ENCODE measurements around the gene PRELID3B. TPM values are rescaled to one million over a fixed set of nuclear protein-coding genes. Genes with fewer than 3 reads are reported as not detected.
"Not testable (repeated sequence)": the region's sequence is repeated elsewhere in the genome, so short reads cannot be mapped to it uniquely, and the experiment has no call there.

Gene PRELID3B
- total RNA-seq, 2 donors from 2014 or later = 77.1 to 107 TPM

GRCh38 chr20:59013959-59014608 lies 28.5 kb downstream of the PRELID3B start:
- Mint-ChIP-seq H3K4me1 (peaks cover 37% of the 10 kb centered on the region), H3K9me3 (no peaks in the 10 kb centered on the region), H3K27ac (peak overlapping the region; percentile 8), H3K27me3 (no peaks in the 10 kb centered on the region), H3K4me3 (peak overlapping the region; percentile 30), H3K36me3 (ENCODE audit: low read depth) (no peaks in the 10 kb centered on the region)
- ATAC-seq (replicated peaks) = peak; percentile 69

GRCh38 chr20:59013031-59013951 lies 29.3 kb downstream of the PRELID3B start:
- no peak for ATAC-seq (replicated peaks)
- peaks cover 37% of the 10 kb centered on the region for H3K4me1 Mint-ChIP-seq
- no peaks in the 10 kb centered on the region for H3K27me3 Mint-ChIP-seq
- no peaks in the 10 kb centered on the region for H3K36me3 Mint-ChIP-seq (ENCODE audit: low read depth)
- H3K27ac Mint-ChIP-seq = peak overlapping the region; percentile 63
- peak overlapping the region; percentile 30 for H3K4me3 Mint-ChIP-seq
- H3K9me3 Mint-ChIP-seq = no peaks in the 10 kb centered on the region

- H3K27me3 Mint-ChIP-seq; H3K36me3 Mint-ChIP-seq (ENCODE audit: low read depth); H3K9me3 Mint-ChIP-seq; H3K27ac Mint-ChIP-seq; H3K4me3 Mint-ChIP-seq; ATAC-seq (replicated peaks): not testable (repeated sequence)
- H3K4me1 Mint-ChIP-seq = peaks cover 31% of the 10 kb centered on the region
These were observed 30.8 kb downstream of the PRELID3B start for GRCh38 chr20:59011874-59012157.

GRCh38 chr20:59010995-59011873 lies 31.4 kb downstream of the PRELID3B start:
- Mint-ChIP-seq H3K36me3 (ENCODE audit: low read depth) (no peaks in the 10 kb centered on the region), H3K9me3 (no peaks in the 10 kb centered on the region), H3K27ac (no peak overlapping the region), H3K4me3 (no peak overlapping the region), H3K4me1 (peaks cover 26% of the 10 kb centered on the region), H3K27me3 (no peaks in the 10 kb centered on the region)
- ATAC-seq (replicated peaks) = no peak

- no peaks in the 10 kb centered on the region for H3K9me3 Mint-ChIP-seq
- no peak for ATAC-seq (replicated peaks)
- no peaks in the 10 kb centered on the region for H3K27me3 Mint-ChIP-seq
- no peak overlapping the region for H3K4me3 Mint-ChIP-seq
- H3K36me3 Mint-ChIP-seq (ENCODE audit: low read depth) = no peaks in the 10 kb centered on the region
- H3K27ac Mint-ChIP-seq = no peak overlapping the region
- peaks cover 29% of the 10 kb centered on the region for H3K4me1 Mint-ChIP-seq
These were observed 32.1 kb downstream of the PRELID3B start for GRCh38 chr20:59010321-59010994.

- Mint-ChIP-seq H3K27me3 (no peaks in the 10 kb centered on the region), H3K4me1 (peaks cover 36% of the 10 kb centered on the region), H3K27ac (no peak overlapping the region), H3K36me3 (ENCODE audit: low read depth) (peaks cover 13% of the 10 kb centered on the region), H3K9me3 (no peaks in the 10 kb centered on the region), H3K4me3 (no peak overlapping the region)
- no peak for ATAC-seq (replicated peaks)
These were observed 33.8 kb downstream of the PRELID3B start for GRCh38 chr20:59008715-59009336.

GRCh38 chr20:59007665-59008511 lies 34.7 kb downstream of the PRELID3B start:
- Mint-ChIP-seq H3K4me1 (peaks cover 36% of the 10 kb centered on the region), H3K36me3 (ENCODE audit: low read depth) (peaks cover 15% of the 10 kb centered on the region), H3K27ac (no peak overlapping the region), H3K9me3 (no peaks in the 10 kb centered on the region), H3K4me3 (peak overlapping the region; percentile 69), H3K27me3 (no peaks in the 10 kb centered on the region)
- ATAC-seq (replicated peaks) = no peak

GRCh38 chr20:59006864-59007664 lies 35.5 kb downstream of the PRELID3B start, which contains the start of gene CTSZ:
TSS of gene CTSZ (minus strand) at chr20:59007254. CDS start at chr20:59007128, 126 bp downstream.
- ATAC-seq (replicated peaks) = peak; percentile 82
- peak within 1 kb of the TSS; percentile 87 for H3K4me3 Mint-ChIP-seq
- no peaks in the 10 kb centered on the region for H3K9me3 Mint-ChIP-seq
- peak within 1 kb of the TSS; percentile 94 for H3K27ac Mint-ChIP-seq
- H3K36me3 Mint-ChIP-seq (ENCODE audit: low read depth) = peaks cover 15% of the 10 kb centered on the region
- H3K4me1 Mint-ChIP-seq = peaks cover 43% of the 10 kb centered on the region
- H3K27me3 Mint-ChIP-seq = no peaks in the 10 kb centered on the region

GRCh38 chr20:59006167-59006863 lies 36.3 kb downstream of the PRELID3B start:
- H3K4me3 Mint-ChIP-seq = peak overlapping the region; percentile 87
- peak overlapping the region; percentile 94 for H3K27ac Mint-ChIP-seq
- no peak for ATAC-seq (replicated peaks)
- H3K36me3 Mint-ChIP-seq (ENCODE audit: low read depth) = peaks cover 15% of the 10 kb centered on the region
- H3K27me3 Mint-ChIP-seq = no peaks in the 10 kb centered on the region
- peaks cover 40% of the 10 kb centered on the region for H3K4me1 Mint-ChIP-seq
- H3K9me3 Mint-ChIP-seq = no peaks in the 10 kb centered on the region

- Mint-ChIP-seq H3K4me1 (peaks cover 38% of the 10 kb centered on the region), H3K36me3 (ENCODE audit: low read depth) (peaks cover 18% of the 10 kb centered on the region), H3K27me3 (no peaks in the 10 kb centered on the region), H3K9me3 (no peaks in the 10 kb centered on the region), H3K27ac (peak overlapping the region; percentile 94), H3K4me3 (peak overlapping the region; percentile 87)
- ATAC-seq (replicated peaks) = no peak
These were observed 36.9 kb downstream of the PRELID3B start for GRCh38 chr20:59005523-59006166.

- Mint-ChIP-seq H3K9me3 (no peaks in the 10 kb centered on the region), H3K27me3 (no peaks in the 10 kb centered on the region), H3K4me3 (peak overlapping the region; percentile 87), H3K4me1 (peaks cover 38% of the 10 kb centered on the region), H3K27ac (peak overlapping the region; percentile 94), H3K36me3 (ENCODE audit: low read depth) (peaks cover 22% of the 10 kb centered on the region)
- ATAC-seq (replicated peaks) = peak; percentile 59
These were observed 37.6 kb downstream of the PRELID3B start for GRCh38 chr20:59004763-59005522.
